Neural crest cell (in vitro differentiated cells): ENCODE data around the gene PRKAR1A. TPM values are rescaled to one million over a fixed set of nuclear protein-coding genes. Genes with fewer than 3 reads are reported as not detected.

ENCODE experiments used
- DNase-seq: peaks from one replicate; pipeline ENCODE4 v3.0.0; 2021; ENCODE audit warnings: low read depth, mixed read lengths, low spot score
- H3K27ac Mint-ChIP-seq: one replicate; pipeline ENCODE4 v1.8.0; 2021; ENCODE audit warnings: mild to moderate bottlenecking, mixed read lengths; ENCODE audit not compliant: unreplicated experiment
- H3K27me3 Mint-ChIP-seq: 2 replicates; pipeline ENCODE4 v1.8.0; 2021; ENCODE audit warnings: low read depth, mild to moderate bottlenecking, mixed read lengths
- H3K36me3 Mint-ChIP-seq: 2 replicates; pipeline ENCODE4 v1.8.0; 2021; ENCODE audit warnings: low read depth, mild to moderate bottlenecking, mixed read lengths
- H3K4me1 Mint-ChIP-seq: 2 replicates; pipeline ENCODE4 v1.8.0; 2021; ENCODE audit warnings: mixed read lengths
- H3K4me3 Mint-ChIP-seq: one replicate; pipeline ENCODE4 v1.8.0; 2021; ENCODE audit warnings: mild to moderate bottlenecking, mixed read lengths
- H3K9me3 Mint-ChIP-seq: 2 replicates; pipeline ENCODE4 v1.8.0; 2021; ENCODE audit warnings: mixed read lengths
- total RNA-seq: library from RNA; stranded (reverse); gene quantifications from 2 replicates; pipeline ENCODE4 v1.2.1, GENCODE V29; 2021
- TF ChIP-seq, protein P1 (sequence below): fragments of 200-600 bp; sonication (generic); conservative IDR thresholded peaks from 2 replicates; pipeline ENCODE4 v1.5.0; 2021; ENCODE audit warnings: antibody characterized with exemption, mild to moderate bottlenecking

Gene PRKAR1A
- total RNA-seq, 1 donor from 2014 or later = 250 TPM

- no peak overlapping the region for H3K27ac Mint-ChIP-seq
- no peaks in the 10 kb centered on the region for H3K27me3 Mint-ChIP-seq
- TF ChIP-seq, protein P1, sequence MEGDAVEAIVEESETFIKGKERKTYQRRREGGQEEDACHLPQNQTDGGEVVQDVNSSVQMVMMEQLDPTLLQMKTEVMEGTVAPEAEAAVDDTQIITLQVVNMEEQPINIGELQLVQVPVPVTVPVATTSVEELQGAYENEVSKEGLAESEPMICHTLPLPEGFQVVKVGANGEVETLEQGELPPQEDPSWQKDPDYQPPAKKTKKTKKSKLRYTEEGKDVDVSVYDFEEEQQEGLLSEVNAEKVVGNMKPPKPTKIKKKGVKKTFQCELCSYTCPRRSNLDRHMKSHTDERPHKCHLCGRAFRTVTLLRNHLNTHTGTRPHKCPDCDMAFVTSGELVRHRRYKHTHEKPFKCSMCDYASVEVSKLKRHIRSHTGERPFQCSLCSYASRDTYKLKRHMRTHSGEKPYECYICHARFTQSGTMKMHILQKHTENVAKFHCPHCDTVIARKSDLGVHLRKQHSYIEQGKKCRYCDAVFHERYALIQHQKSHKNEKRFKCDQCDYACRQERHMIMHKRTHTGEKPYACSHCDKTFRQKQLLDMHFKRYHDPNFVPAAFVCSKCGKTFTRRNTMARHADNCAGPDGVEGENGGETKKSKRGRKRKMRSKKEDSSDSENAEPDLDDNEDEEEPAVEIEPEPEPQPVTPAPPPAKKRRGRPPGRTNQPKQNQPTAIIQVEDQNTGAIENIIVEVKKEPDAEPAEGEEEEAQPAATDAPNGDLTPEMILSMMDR = no peak
- H3K36me3 Mint-ChIP-seq = no peaks in the 10 kb centered on the region
- no peak overlapping the region for H3K4me3 Mint-ChIP-seq
- peaks cover 5% of the 10 kb centered on the region for H3K4me1 Mint-ChIP-seq
- no peak for DNase-seq
- H3K9me3 Mint-ChIP-seq = peaks cover 5% of the 10 kb centered on the region
These were observed 17.1 kb upstream of the PRKAR1A start for GRCh38 chr17:68495081-68495480.

GRCh38 chr17:68497885-68498319, 14.3 kb upstream of the PRKAR1A start:
- TF ChIP-seq, protein P1 = no peak
- H3K27ac Mint-ChIP-seq = no peak overlapping the region
- H3K4me1 Mint-ChIP-seq = no peaks in the 10 kb centered on the region
- no peaks in the 10 kb centered on the region for H3K36me3 Mint-ChIP-seq
- no peaks in the 10 kb centered on the region for H3K9me3 Mint-ChIP-seq
- H3K27me3 Mint-ChIP-seq = peaks cover 10% of the 10 kb centered on the region
- no peak overlapping the region for H3K4me3 Mint-ChIP-seq
- DNase-seq = no peak

DNA sequence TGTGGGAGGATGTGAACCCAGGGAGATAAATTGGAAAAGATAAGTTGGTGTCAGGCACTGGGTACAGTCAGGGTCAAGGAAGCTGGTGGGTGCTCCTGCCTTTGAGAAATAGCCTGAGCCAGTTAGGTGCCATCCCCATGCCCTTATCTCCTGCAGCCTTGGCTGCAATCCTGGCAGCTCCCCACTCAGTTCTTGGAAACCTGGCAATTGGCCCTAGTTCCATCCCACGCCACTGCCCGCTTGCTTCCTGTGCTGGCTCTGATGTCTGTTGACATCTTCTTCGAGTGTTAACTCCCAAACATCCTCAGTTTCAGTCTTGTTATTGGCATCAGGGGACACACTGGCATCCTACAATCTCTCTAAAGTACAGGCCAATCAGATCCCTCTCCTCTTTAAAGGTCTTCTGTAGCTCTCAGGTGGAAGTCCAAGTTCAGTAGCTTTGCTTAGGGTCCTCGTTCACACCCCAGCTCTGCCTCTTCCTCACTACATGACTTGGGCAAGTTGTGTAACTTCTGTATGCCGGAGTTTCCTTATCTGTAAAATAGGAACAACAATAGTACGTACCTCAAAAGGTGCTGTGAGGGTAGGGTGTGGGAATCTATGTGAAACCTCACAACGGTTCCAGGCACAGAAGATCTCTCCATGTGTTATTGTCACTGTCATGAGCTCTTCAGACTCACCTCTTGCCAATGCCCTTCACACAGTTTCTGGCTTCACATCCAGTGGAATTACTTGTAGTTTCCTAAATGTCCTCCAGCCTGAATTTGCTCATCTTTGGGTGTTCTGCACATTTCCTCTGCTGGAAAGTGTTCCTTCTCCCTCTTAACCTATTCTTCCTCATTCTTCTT, 13.5 kb upstream of the PRKAR1A start:
- Mint-ChIP-seq H3K27me3 (peaks cover 10% of the 10 kb centered on the region), H3K4me3 (no peak overlapping the region), H3K36me3 (no peaks in the 10 kb centered on the region), H3K27ac (no peak overlapping the region), H3K9me3 (no peaks in the 10 kb centered on the region), H3K4me1 (no peaks in the 10 kb centered on the region)
- no peak for DNase-seq
- TF ChIP-seq, protein P1 = no peak

DNA sequence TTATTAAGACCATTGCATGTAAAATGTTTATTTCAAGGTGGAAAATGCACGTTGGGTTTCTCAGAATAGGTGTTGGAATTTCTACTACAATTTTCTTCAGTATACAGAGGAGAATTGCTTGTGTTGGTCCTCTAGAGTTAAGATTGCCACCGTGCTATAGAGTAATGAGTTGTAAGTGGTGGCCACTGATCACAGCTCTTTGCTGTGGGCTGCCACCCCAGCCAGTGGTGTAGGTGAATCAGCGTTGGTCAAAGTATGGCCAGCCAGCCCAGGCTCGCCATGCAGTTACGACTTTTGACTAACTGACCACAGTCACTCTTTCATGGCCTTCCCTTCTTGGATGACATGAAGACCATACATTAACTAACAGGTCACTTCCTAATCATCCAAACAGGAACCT, 12.6 kb upstream of the PRKAR1A start:
- peaks cover 10% of the 10 kb centered on the region for H3K27me3 Mint-ChIP-seq
- no peak overlapping the region for H3K4me3 Mint-ChIP-seq
- DNase-seq = no peak
- TF ChIP-seq, protein P1 = no peak
- no peaks in the 10 kb centered on the region for H3K4me1 Mint-ChIP-seq
- no peaks in the 10 kb centered on the region for H3K36me3 Mint-ChIP-seq
- no peak overlapping the region for H3K27ac Mint-ChIP-seq
- no peaks in the 10 kb centered on the region for H3K9me3 Mint-ChIP-seq

GRCh38 chr17:68501074-68501473, 11.2 kb upstream of the PRKAR1A start:
- no peaks in the 10 kb centered on the region for H3K4me1 Mint-ChIP-seq
- H3K36me3 Mint-ChIP-seq = no peaks in the 10 kb centered on the region
- no peak for DNase-seq
- no peaks in the 10 kb centered on the region for H3K9me3 Mint-ChIP-seq
- H3K27me3 Mint-ChIP-seq = peaks cover 10% of the 10 kb centered on the region
- no peak overlapping the region for H3K4me3 Mint-ChIP-seq
- TF ChIP-seq, protein P1 = no peak
- H3K27ac Mint-ChIP-seq = no peak overlapping the region
